ENCODE measurements around the gene LAMA4.

GRCh38 chr6:112116221-112116620 is 138.1 kb downstream of the LAMA4 start:
- TF ChIP-seq EP300 (IDR thresholded peaks at IDR 0.05; ENCODE audit: borderline replicate concordance), result no peak
- no peak for TF ChIP-seq TCF12 (IDR thresholded peaks at IDR 0.05; ENCODE audit: low read depth)
- TF ChIP-seq FOXM1 (IDR thresholded peaks at IDR 0.05; ENCODE audit: borderline replicate concordance, low read depth), result no peak
- TF ChIP-seq REST (IDR thresholded peaks at IDR 0.05; ENCODE audit: low read depth), result no peak
- TF ChIP-seq USF1 (IDR thresholded peaks at IDR 0.05), result no peak
- TF ChIP-seq RAD21 (IDR thresholded peaks at IDR 0.05; ENCODE audit: low read depth), result no peak
- TF ChIP-seq TAF1 (IDR thresholded peaks at IDR 0.05; ENCODE audit: low read depth), result no peak
- TF ChIP-seq CEBPB (IDR thresholded peaks at IDR 0.05), result no peak
- TF ChIP-seq YY1 (IDR thresholded peaks at IDR 0.05; ENCODE audit: low read depth), result no peak
- no peak for TF ChIP-seq TEAD4 (IDR thresholded peaks at IDR 0.05)
- no peak for TF ChIP-seq CREB1 (IDR thresholded peaks at IDR 0.05; ENCODE audit: low read depth)
- TF ChIP-seq ZBTB7A (IDR thresholded peaks at IDR 0.05; ENCODE audit: low read depth), result no peak
